Skeletal muscle satellite cell (primary cell): ENCODE measurements around the gene TTC19.
"Not testable (repeated sequence)": the region's sequence is repeated elsewhere in the genome, so short reads cannot be mapped to it uniquely, and the experiment has no call there.

ENCODE experiments used
- H3K27me3 ChIP-seq: 2 replicates; pipeline ENCODE4 v1.7.0; 2013; ENCODE audit warnings: low read length; ENCODE audit not compliant: control insufficient read depth, insufficient read depth
- H3K36me3 ChIP-seq: 2 replicates; pipeline ENCODE4 v1.7.0; 2013; ENCODE audit warnings: mild to moderate bottlenecking, control low read depth, low read length; ENCODE audit not compliant: insufficient read depth
- H3K4me1 ChIP-seq: 2 replicates; pipeline ENCODE4 v1.7.0; 2013; ENCODE audit warnings: low read length; ENCODE audit not compliant: control insufficient read depth, insufficient read depth
- H3K4me2 ChIP-seq: 2 replicates; pipeline ENCODE4 v1.7.0; 2013; ENCODE audit warnings: mild to moderate bottlenecking, low read length
- H3K4me3 ChIP-seq: 2 replicates; pipeline ENCODE4 v1.7.0; 2013; ENCODE audit warnings: low read length
- H3K9ac ChIP-seq: 2 replicates; pipeline ENCODE4 v1.7.0; 2013; ENCODE audit warnings: mild to moderate bottlenecking, low read depth, low read length, moderate library complexity
- H3K9me3 ChIP-seq: replicated peaks from 2 replicates; pipeline ENCODE4 v1.7.0; 2013; ENCODE audit warnings: mild to moderate bottlenecking, control low read depth, low read length

Gene TTC19

DNA sequence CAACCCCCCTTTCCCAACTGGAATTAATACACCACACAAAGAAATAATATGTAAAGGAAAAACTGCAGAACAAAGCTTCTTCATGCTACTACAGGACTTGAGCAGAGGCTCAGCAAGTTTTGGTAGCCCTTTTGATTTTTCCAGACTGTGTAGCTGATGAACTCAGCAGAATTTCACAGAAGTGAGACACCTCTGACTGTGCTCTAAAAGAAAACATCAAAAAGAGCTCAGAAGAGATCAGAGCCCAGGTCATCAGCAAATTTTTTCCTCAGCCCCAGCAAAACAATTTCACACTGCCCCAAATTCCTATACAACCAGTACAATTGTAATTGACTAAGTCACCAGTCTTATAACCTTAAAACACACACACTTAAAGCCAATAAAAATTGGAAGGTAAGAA is 38.0 kb downstream of the TTC19 start:
- Histone ChIP-seq H3K9me3 (no peaks in the 10 kb centered on the region), H3K4me3 (no peak overlapping the region), H3K27me3 (no peaks in the 10 kb centered on the region), H3K4me2 (no peak overlapping the region), H3K36me3 (peaks cover 54% of the 10 kb centered on the region), H3K9ac (no peak overlapping the region), H3K4me1 (peaks cover 14% of the 10 kb centered on the region)

DNA sequence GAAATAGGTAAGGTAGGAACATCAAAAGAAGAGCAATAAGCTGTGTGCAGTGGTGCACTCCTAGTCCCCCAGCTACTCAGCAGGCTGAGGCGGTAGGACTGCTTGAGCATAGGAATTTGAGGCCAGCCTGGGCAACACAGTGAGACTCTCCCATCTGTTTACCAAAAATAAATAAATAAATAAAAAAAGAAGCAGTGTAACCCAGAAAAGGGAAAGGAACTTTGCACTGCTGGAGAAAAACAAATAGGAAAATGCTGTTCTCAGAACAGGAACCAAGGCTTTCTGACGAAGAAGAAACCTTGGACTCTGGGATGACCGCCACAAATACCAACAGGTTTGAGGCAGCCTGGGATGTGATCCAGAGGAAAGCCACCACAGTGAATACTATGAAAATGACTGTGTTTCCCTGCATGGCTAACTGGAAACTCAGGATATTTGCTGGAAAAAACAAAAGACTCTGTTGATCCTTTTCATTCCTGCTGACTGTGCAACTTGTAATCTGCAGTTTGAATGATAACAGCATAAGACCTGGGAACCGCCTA is 41.2 kb downstream of the TTC19 start:
- no peak overlapping the region for H3K4me2 ChIP-seq
- H3K36me3 ChIP-seq: peaks cover 48% of the 10 kb centered on the region
- H3K27me3 ChIP-seq: no peaks in the 10 kb centered on the region
- H3K4me3 ChIP-seq: no peak overlapping the region
- H3K9ac ChIP-seq: no peak overlapping the region
- H3K9me3 ChIP-seq: no peaks in the 10 kb centered on the region
- peaks cover 14% of the 10 kb centered on the region for H3K4me1 ChIP-seq

DNA sequence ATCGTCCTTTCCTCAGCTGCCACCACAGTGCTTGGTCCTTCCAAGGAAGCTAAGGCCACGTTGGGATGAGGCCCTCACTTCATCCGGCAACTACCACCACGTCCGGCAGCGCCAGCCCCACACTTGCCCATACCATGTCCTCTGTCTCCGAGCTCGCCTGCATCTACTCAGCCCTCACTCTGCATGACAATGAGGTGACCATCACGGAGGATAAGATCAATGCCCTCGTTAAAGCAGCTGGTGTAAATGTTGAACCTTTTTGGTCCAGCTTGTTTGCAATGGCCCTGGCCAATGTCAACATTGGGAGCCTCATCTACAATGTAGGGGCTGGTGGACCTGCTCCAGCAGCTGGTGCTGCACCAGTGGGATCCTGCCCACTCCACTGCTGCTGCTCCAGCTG is 44.9 kb downstream of the TTC19 start:
- Histone ChIP-seq H3K36me3 (peaks cover 58% of the 10 kb centered on the region), H3K4me2 (no peak overlapping the region), H3K9me3 (no peaks in the 10 kb centered on the region), H3K9ac (no peak overlapping the region), H3K4me3 (no peak overlapping the region), H3K27me3 (no peaks in the 10 kb centered on the region), H3K4me1 (no peaks in the 10 kb centered on the region)

DNA sequence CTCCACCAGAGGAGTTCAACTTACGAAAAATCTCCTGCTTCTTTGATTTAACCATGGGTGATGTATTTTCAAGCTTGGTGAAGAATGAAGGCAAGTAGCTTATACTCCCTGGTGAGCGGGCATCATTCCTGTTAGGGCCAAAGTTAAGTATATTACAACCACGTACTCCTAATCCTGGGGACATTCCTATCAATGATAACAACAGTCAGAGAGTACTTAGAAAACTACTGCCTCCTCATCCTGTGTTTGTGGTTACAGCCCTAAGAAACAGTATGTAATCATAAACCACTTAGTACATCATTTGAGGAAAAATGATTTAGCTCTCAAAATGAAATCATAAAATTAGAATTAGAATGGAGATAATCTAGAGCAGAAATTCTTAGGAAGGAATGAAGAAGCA is 47.3 kb downstream of the TTC19 start:
- H3K9me3 ChIP-seq: no peaks in the 10 kb centered on the region
- no peak overlapping the region for H3K9ac ChIP-seq
- H3K27me3 ChIP-seq: no peaks in the 10 kb centered on the region
- H3K4me3 ChIP-seq: no peak overlapping the region
- no peaks in the 10 kb centered on the region for H3K4me1 ChIP-seq
- H3K4me2 ChIP-seq: no peak overlapping the region
- H3K36me3 ChIP-seq: peaks cover 62% of the 10 kb centered on the region

DNA sequence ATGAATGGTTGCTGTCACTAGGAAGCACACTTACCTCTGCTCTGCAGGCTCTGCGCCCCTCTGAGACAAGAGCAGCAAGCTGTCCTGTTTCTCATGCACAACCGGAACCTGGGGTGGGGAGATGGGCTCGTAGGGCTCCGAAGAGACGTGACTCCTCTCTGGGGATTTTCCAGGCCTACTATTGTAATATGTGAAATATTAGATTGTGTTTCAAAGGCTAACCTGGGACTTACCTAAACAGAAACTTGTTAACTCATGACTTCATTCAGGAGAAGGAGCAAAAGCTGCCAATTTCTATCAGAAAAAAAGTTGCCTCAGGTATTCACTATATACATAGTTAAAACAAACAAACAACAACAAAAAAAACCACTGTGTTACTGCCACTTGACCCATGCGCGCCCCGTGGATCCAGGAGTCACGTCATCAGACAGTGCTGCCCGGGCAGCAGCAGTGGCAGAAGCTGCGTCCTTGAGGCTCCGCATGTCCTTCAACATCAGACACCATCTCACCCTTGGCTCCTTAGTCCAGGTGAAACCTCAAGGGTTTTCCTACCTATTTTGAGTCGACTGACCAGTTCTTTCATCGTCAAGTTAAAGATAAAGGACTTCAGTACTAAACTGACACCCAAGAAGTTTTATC is 49.3 kb downstream of the TTC19 start:
- Histone ChIP-seq H3K9ac (no peak overlapping the region), H3K4me1 (no peaks in the 10 kb centered on the region), H3K36me3 (peaks cover 67% of the 10 kb centered on the region), H3K4me3 (no peak overlapping the region), H3K27me3 (no peaks in the 10 kb centered on the region), H3K9me3 (no peaks in the 10 kb centered on the region), H3K4me2 (no peak overlapping the region)

DNA sequence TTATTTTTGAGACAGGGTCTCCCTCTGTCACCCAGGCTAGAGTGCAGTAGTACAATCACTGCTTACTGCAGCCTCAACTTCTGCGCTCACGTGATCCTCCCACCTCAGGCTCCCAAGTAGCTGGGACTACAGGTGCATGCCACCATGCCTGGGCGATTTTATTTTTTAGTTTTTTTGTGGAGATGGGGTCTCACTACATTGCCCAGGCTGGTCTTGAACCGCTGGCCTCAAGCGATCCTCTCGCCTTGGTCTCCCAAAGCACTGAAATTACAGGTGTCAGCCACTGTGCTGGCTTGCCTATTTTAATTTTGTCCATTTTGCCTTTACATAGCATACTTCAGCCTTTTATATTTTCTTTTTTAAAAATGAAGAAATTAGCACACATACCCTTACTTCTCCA is 51.2 kb downstream of the TTC19 start:
- Histone ChIP-seq H3K4me2 (no peak overlapping the region), H3K36me3 (peaks cover 72% of the 10 kb centered on the region), H3K4me3 (no peak overlapping the region), H3K27me3 (no peaks in the 10 kb centered on the region), H3K9me3 (no peaks in the 10 kb centered on the region), H3K4me1 (no peaks in the 10 kb centered on the region), H3K9ac (no peak overlapping the region)

DNA sequence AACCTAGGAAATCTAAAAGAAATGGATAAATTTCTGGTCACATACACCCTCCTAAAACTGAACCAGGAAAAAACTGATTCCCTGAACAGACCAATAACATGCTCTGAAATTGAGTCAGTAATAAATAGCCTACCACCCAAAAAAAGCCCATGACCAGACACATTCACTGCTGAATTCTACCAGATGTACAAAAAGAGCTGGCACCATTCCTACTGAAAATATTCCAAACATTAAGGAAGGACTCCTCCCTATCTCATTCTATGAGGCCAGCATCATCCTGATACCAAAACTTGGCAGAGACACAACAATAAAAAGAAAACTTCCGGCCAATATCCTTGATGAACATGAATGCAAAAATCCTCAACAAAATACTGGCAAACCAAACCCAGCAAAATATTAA is 52.9 kb downstream of the TTC19 start:
- Histone ChIP-seq H3K4me3 (no peak overlapping the region), H3K9me3 (no peaks in the 10 kb centered on the region), H3K27me3 (no peaks in the 10 kb centered on the region), H3K9ac (no peak overlapping the region), H3K36me3 (peaks cover 67% of the 10 kb centered on the region), H3K4me1 (no peaks in the 10 kb centered on the region), H3K4me2 (no peak overlapping the region)

DNA sequence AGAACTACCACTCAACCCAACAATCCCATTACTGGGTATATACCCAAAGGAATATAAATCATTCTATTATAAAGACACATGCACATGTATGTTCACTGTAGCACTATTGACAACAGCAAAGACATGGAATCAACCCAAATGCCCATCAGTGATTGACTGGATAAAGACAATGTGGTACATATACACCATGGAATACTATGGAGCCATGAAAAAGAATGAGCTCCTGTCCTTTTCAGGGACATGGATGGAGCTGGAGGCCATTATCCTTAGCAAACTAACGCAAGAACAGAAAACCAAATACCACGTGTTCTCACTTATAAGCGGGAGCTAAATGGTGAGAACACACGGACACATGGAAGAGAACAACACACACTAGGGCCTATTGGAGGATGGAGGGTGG is 55.5 kb downstream of the TTC19 start:
- not testable (repeated sequence) for H3K9ac ChIP-seq, H3K4me1 ChIP-seq, H3K4me3 ChIP-seq, H3K4me2 ChIP-seq, H3K9me3 ChIP-seq, H3K27me3 ChIP-seq
- peaks cover 75% of the 10 kb centered on the region for H3K36me3 ChIP-seq

DNA sequence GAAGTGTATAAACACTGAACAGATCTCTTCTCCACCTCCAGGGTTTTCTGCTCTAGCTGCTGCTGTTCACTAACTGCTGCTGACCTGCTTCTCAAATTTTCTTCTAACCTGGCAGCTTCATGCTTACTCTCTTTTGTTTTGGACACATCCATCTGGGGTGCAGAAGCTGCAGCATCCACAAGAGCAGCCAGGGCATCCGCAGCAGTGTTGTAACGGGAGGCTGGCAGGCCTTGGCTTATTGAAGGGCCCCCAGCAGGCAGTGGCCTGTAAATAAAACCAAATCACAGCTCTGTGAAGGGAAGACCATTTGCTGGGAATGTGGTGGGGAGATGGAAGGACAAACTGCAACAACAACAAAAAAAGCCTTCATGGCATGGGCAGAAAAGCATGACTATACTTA is 62.0 kb downstream of the TTC19 start:
- Histone ChIP-seq H3K27me3 (no peaks in the 10 kb centered on the region), H3K9me3 (no peaks in the 10 kb centered on the region), H3K4me2 (no peak overlapping the region), H3K9ac (no peak overlapping the region), H3K36me3 (peaks cover 78% of the 10 kb centered on the region), H3K4me1 (no peaks in the 10 kb centered on the region), H3K4me3 (no peak overlapping the region)

DNA sequence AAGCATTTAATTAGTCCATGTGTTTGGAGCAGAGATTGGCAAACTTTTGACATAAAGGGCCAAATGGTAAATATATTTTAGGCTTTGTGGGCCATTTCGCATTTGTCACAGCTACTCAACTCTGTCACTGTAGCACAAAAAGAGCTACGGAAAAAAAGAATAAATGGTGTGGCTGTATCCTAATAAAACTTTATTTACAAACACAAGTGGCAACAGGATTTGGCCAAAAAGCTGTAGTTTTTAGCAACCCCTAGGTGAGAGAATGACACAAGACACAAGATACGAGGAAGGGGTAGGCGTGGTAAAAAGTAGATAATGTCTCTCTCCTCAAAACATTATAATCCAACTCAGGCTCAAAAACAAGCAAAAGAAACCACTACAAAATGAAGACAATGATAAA is 66.5 kb downstream of the TTC19 start:
- Histone ChIP-seq H3K4me3 (no peak overlapping the region), H3K4me2 (no peak overlapping the region), H3K27me3 (no peaks in the 10 kb centered on the region), H3K9me3 (no peaks in the 10 kb centered on the region), H3K4me1 (peaks cover 4% of the 10 kb centered on the region), H3K36me3 (peaks cover 70% of the 10 kb centered on the region), H3K9ac (no peak overlapping the region)

DNA sequence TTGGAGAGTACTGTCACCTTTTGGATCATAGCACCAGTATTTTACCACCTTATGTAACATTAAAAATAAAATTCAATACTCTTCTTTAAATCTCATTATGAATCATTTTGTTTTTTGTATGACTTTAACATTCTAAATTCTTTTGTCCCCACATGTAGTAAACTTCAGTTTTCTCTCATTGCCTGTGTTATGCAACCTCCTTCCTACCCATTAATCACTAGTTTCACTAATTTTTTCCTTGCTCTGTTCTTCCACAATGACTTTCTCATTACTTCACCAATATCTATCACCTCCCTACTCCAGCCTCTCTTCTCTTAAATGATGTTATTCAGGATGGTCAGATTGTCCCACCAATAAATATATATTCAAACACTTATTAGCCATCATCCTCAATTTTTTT is 68.7 kb downstream of the TTC19 start:
- H3K4me3 ChIP-seq: no peak overlapping the region
- peaks cover 76% of the 10 kb centered on the region for H3K36me3 ChIP-seq
- no peaks in the 10 kb centered on the region for H3K27me3 ChIP-seq
- peaks cover 4% of the 10 kb centered on the region for H3K4me1 ChIP-seq
- H3K9me3 ChIP-seq: no peaks in the 10 kb centered on the region
- H3K4me2 ChIP-seq: no peak overlapping the region
- no peak overlapping the region for H3K9ac ChIP-seq

DNA sequence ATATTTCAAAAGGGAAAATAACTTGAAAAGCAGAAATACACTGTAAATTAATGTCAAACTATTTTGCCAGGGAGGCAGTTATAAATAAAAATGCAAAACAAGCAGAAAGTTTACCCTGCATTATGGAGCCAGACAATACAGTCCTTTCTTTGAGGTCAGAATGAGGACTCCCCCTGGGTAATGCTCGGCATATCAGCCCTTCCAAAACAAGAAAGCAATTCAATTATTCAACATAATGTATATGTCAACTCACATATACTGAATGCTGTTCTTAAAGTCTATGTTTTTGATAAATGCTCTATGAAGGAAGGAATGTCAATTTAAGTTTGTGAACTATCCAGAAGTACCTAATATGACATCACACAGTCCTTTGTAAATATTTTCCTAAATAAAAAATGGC is 72.4 kb downstream of the TTC19 start:
- H3K4me2 ChIP-seq: no peak overlapping the region
- no peak overlapping the region for H3K9ac ChIP-seq
- H3K4me1 ChIP-seq: peaks cover 4% of the 10 kb centered on the region
- peaks cover 76% of the 10 kb centered on the region for H3K36me3 ChIP-seq
- H3K4me3 ChIP-seq: no peak overlapping the region
- no peaks in the 10 kb centered on the region for H3K27me3 ChIP-seq
- H3K9me3 ChIP-seq: no peaks in the 10 kb centered on the region
